SH-SY5Y (cell line): ENCODE results near the gene ARL10.

Experiments
- GATA2 ChIP-seq: IDR thresholded peaks from 2 replicates; pipeline ENCODE4 v1.6.1; 2011; ENCODE audit warnings: mild to moderate bottlenecking, low read depth, low read length
- GATA3 ChIP-seq: IDR thresholded peaks from 2 replicates; pipeline ENCODE4 v1.6.1; 2011; ENCODE audit warnings: low read depth, mild to moderate bottlenecking, low read length, moderate library complexity

GRCh38 chr5:176420972-176421544, 55.8 kb downstream of the ARL10 start:
- no peak for TF ChIP-seq GATA3
- TF ChIP-seq GATA2, result no peak
